Hepatocyte (in vitro differentiated cells): ENCODE results near the gene RAB43. TPM values are rescaled to one million over a fixed set of nuclear protein-coding genes. Genes with fewer than 3 reads are reported as not detected.

ENCODE experiments used
- DNase-seq: peaks from one replicate; pipeline ENCODE4 v3.0.0-alpha.2; 2016; ENCODE audit warnings: low spot score
- H2AFZ ChIP-seq: fragments of 200-600 bp; sonication (generic); 2 replicates; pipeline ENCODE4 v1.6.0; 2016; ENCODE audit warnings: antibody characterized with exemption, mild to moderate bottlenecking
- H3K27ac ChIP-seq: fragments of 200-600 bp; sonication (generic); 2 replicates; pipeline ENCODE4 v1.5.1; 2016; ENCODE audit warnings: mild to moderate bottlenecking
- H3K27me3 ChIP-seq: fragments of 200-600 bp; sonication (generic); 2 replicates; pipeline ENCODE4 v1.6.1; 2016
- H3K36me3 ChIP-seq: fragments of 200-600 bp; sonication (generic); replicated peaks from 2 replicates; pipeline ENCODE4 v1.5.1; 2016; ENCODE audit warnings: low read depth; ENCODE audit not compliant: insufficient read depth
- H3K4me1 ChIP-seq: fragments of 200-600 bp; sonication (generic); 2 replicates; pipeline ENCODE4 v1.5.1; 2016; ENCODE audit warnings: mild to moderate bottlenecking, moderate library complexity; ENCODE audit not compliant: insufficient read depth
- H3K4me2 ChIP-seq: fragments of 200-600 bp; sonication (generic); 2 replicates; pipeline ENCODE4 v1.6.0; 2016
- H3K4me3 ChIP-seq: fragments of 200-600 bp; sonication (generic); 2 replicates; pipeline ENCODE4 v1.5.1; 2016; ENCODE audit warnings: mild to moderate bottlenecking
- H3K79me2 ChIP-seq: fragments of 200-600 bp; sonication (generic); 2 replicates; pipeline ENCODE4 v1.6.0; 2017; ENCODE audit warnings: mild to moderate bottlenecking
- H3K9me2 ChIP-seq: fragments of 200-600 bp; sonication (generic); replicated peaks from 2 replicates; pipeline ENCODE4 v1.6.0; 2017; ENCODE audit warnings: mild to moderate bottlenecking; ENCODE audit not compliant: insufficient read depth
- H3K9me3 ChIP-seq: fragments of 200-600 bp; sonication (generic); 2 replicates; pipeline ENCODE4 v1.5.1; 2016; ENCODE audit warnings: low read depth, mild to moderate bottlenecking
- H4K20me1 ChIP-seq: fragments of 200-600 bp; sonication (generic); 2 replicates; pipeline ENCODE4 v1.6.0; 2016; ENCODE audit warnings: mild to moderate bottlenecking; ENCODE audit not compliant: insufficient read depth, poor library complexity, severe bottlenecking
- CTCF ChIP-seq: fragments of 200-600 bp; sonication (generic); IDR thresholded peaks from 2 replicates; pipeline ENCODE4 v1.5.1; 2016; ENCODE audit warnings: antibody characterized with exemption, mild to moderate bottlenecking; ENCODE audit not compliant: poor library complexity
- EZH2 ChIP-seq: fragments of 200-600 bp; sonication (generic); IDR thresholded peaks from 2 replicates; pipeline ENCODE4 v1.6.1; 2016; ENCODE audit warnings: antibody characterized with exemption, mild to moderate bottlenecking, borderline replicate concordance
- EZH2phosphoT487 ChIP-seq: fragments of 200-600 bp; sonication (generic); IDR thresholded peaks from one replicate; pipeline ENCODE4 v1.6.1; 2018; ENCODE audit warnings: antibody characterized with exemption, mild to moderate bottlenecking, low read depth, moderate library complexity; ENCODE audit not compliant: unreplicated experiment, severe bottlenecking
- WGBS: methylation state at CpG from one replicate; pipeline ENCODE4 v1.1.6; 2016; ENCODE audit warnings: low lambda C conversion rate; ENCODE audit errors: missing lambda C conversion rate; 5-methylcytosine and 5-hydroxymethylcytosine counted together
- polyA plus RNA-seq: library from polyadenylated mRNA; unstranded; fragments of >200 nt; fragmentation: Nextera tagmentation; extraction: Ambion mirVana; gene quantifications from 2 replicates; pipeline ENCODE4 v1.2.1, GENCODE V29; 2016
- total RNA-seq: library from RNA; depleted of rRNA; stranded (reverse); fragments of >200 nt; gene quantifications from 2 replicates; pipeline ENCODE4 v1.2.3, GENCODE V29; 2014

Gene RAB43
- total and polyA plus RNA-seq, 2 experiments from 2014 or later, result 23.5 to 27.1 TPM

DNA sequence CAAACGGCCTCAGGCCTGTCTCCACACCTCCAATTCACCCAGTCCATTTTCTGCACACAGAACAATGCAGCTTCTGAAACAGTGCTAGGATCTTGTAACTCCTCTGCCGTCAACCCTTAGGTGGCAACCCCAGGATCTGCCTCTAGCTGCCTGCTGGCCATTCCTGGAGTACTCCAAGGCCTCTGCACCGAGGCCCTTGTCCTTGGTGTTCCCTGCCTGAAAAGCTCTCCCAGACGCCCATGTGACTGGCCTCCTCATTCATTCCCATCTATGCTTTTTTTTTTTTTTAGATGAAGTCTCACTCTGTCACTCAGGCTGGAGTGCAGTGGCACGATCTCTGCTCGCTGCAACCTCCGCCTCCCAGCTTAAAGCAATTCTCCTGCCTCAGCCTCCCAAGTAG is 18.3 kb downstream of the RAB43 start:
- Histone ChIP-seq H2AFZ (no peak overlapping the region), H3K27me3 (no peaks in the 10 kb centered on the region), H3K9me2 (no peaks in the 10 kb centered on the region), H3K4me2 (no peak overlapping the region), H3K27ac (no peak overlapping the region), H3K4me1 (no peaks in the 10 kb centered on the region), H3K79me2 (peaks cover 79% of the 10 kb centered on the region), H3K36me3 (no peaks in the 10 kb centered on the region), H4K20me1 (peaks cover 53% of the 10 kb centered on the region), H3K9me3 (no peaks in the 10 kb centered on the region), H3K4me3 (no peak overlapping the region)
- 85% methylated on average over 7 of the region's 7 CpGs for WGBS
- no peak for DNase-seq
- TF ChIP-seq EZH2phosphoT487 (no peak), EZH2 (no peak), CTCF (no peak)

- Histone ChIP-seq H3K9me3 (no peaks in the 10 kb centered on the region), H3K4me2 (no peak overlapping the region), H3K4me3 (no peak overlapping the region), H3K27ac (no peak overlapping the region), H3K79me2 (peaks cover 90% of the 10 kb centered on the region), H4K20me1 (peaks cover 53% of the 10 kb centered on the region), H3K36me3 (no peaks in the 10 kb centered on the region), H3K4me1 (no peaks in the 10 kb centered on the region), H3K27me3 (no peaks in the 10 kb centered on the region), H3K9me2 (no peaks in the 10 kb centered on the region), H2AFZ (no peak overlapping the region)
- whole genome bisulfite sequencing, result 85% methylated on average over 12 of the region's 12 CpGs
- no peak for DNase-seq
- TF ChIP-seq EZH2 (no peak), CTCF (no peak), EZH2phosphoT487 (no peak)
Measured at GRCh38 chr3:129101370-129102138, 20.1 kb downstream of the RAB43 start.

GRCh38 chr3:129100274-129100673 is 21.3 kb downstream of the RAB43 start:
- TF ChIP-seq CTCF (no peak), EZH2 (no peak), EZH2phosphoT487 (no peak)
- H4K20me1 ChIP-seq, result peaks cover 52% of the 10 kb centered on the region

More at GRCh38 chr3:129100274-129100673, 21.3 kb downstream of the RAB43 start:
- Histone ChIP-seq H3K4me2 (no peak overlapping the region), H3K9me2 (no peaks in the 10 kb centered on the region), H3K27ac (no peak overlapping the region), H3K79me2 (peaks cover 86% of the 10 kb centered on the region), H3K9me3 (no peaks in the 10 kb centered on the region), H2AFZ (no peak overlapping the region), H3K4me3 (no peak overlapping the region), H3K4me1 (no peaks in the 10 kb centered on the region), H3K27me3 (no peaks in the 10 kb centered on the region), H3K36me3 (no peaks in the 10 kb centered on the region)
- 76% methylated on average over 1 of the region's 1 CpG for WGBS
- no peak for DNase-seq
